Brain microvascular endothelial cell (primary cell): Measurements from ENCODE around the gene UNC45B.
"Not testable (repeated sequence)": the region's sequence is repeated elsewhere in the genome, so short reads cannot be mapped to it uniquely, and the experiment has no call there.

Source experiments
- DNase-seq: peaks from one replicate; pipeline ENCODE4 v3.0.0-alpha.2; 2020
- H3K27ac ChIP-seq: fragments of 250-450 bp; sonication (Bioruptor Pico); 2 replicates; pipeline ENCODE4 v1.5.1; 2020; ENCODE audit warnings: mild to moderate bottlenecking, moderate library complexity
- H3K27me3 ChIP-seq: fragments of 250-450 bp; sonication (Bioruptor Pico); replicated peaks from 2 replicates; pipeline ENCODE4 v1.5.1; 2020; ENCODE audit warnings: mild to moderate bottlenecking
- H3K36me3 ChIP-seq: fragments of 250-450 bp; sonication (Bioruptor Pico); replicated peaks from 2 replicates; pipeline ENCODE4 v1.5.1; 2020; ENCODE audit warnings: mild to moderate bottlenecking
- H3K4me3 ChIP-seq: 2 replicates; pipeline ENCODE4 v1.5.1; 2011; ENCODE audit warnings: low read depth, mild to moderate bottlenecking, control low read depth, low read length, moderate library complexity
- CTCF ChIP-seq: IDR thresholded peaks from 2 replicates; pipeline ENCODE4 v1.5.1; 2011; ENCODE audit warnings: low read depth, mild to moderate bottlenecking, moderate library complexity, low read length, control low read depth, inconsistent platforms; ENCODE audit errors: missing control alignments
- in situ Hi-C: cut with HindIII; loops from 2 replicates; pipeline ENCODE4 v1.10.0; 2017; ENCODE audit warnings: low sequenced_read_pairs, low pct_ligation_motif_present

UNC45B gene

GRCh38 chr17:35144840-35145239, 2.8 kb upstream of the UNC45B start:
- H3K4me3 ChIP-seq: no peak overlapping the region
- no peaks in the 10 kb centered on the region for H3K27me3 ChIP-seq
- TF ChIP-seq CTCF: no peak
- H3K36me3 ChIP-seq: no peaks in the 10 kb centered on the region
- in situ Hi-C loops: no loop called here
- no peak for DNase-seq
- H3K27ac ChIP-seq: no peak overlapping the region

- no peak overlapping the region for H3K27ac ChIP-seq
- TF ChIP-seq CTCF: no peak
Measured at GRCh38 chr17:35146214-35146833, 1.3 kb upstream of the UNC45B start.

GRCh38 chr17:35148144-35148543, 527 bp downstream of the UNC45B start:
- H3K36me3 ChIP-seq: no peaks in the 10 kb centered on the region
- in situ Hi-C loops: no loop called here
- DNase-seq: no peak
- H3K4me3 ChIP-seq: no peak overlapping the region
- TF ChIP-seq CTCF: no peak
- no peak overlapping the region for H3K27ac ChIP-seq
- no peaks in the 10 kb centered on the region for H3K27me3 ChIP-seq

More at GRCh38 chr17:35146214-35146833, 1.3 kb upstream of the UNC45B start:
- H3K4me3 ChIP-seq: no peak overlapping the region
- H3K27me3 ChIP-seq: no peaks in the 10 kb centered on the region
- H3K36me3 ChIP-seq: no peaks in the 10 kb centered on the region
- no peak for DNase-seq
- in situ Hi-C loops: no loop called here

- DNase-seq: no peak
- Histone ChIP-seq H3K36me3 (no peaks in the 10 kb centered on the region), H3K27me3 (no peaks in the 10 kb centered on the region), H3K27ac (no peak overlapping the region), H3K4me3 (no peak overlapping the region)
- no peak for TF ChIP-seq CTCF
- in situ Hi-C loops: no loop called here
Measured at GRCh38 chr17:35149941-35150340, 2.3 kb downstream of the UNC45B start.

- H3K27me3 ChIP-seq, H3K4me3 ChIP-seq, H3K27ac ChIP-seq, in situ Hi-C loops, H3K36me3 ChIP-seq, DNase-seq: not testable (repeated sequence)
Measured at GRCh38 chr17:35151080-35151479, 3.5 kb downstream of the UNC45B start.

GRCh38 chr17:35152421-35153140, 5.0 kb downstream of the UNC45B start:
- in situ Hi-C loops: no loop called here
- no peaks in the 10 kb centered on the region for H3K36me3 ChIP-seq
- no peak overlapping the region for H3K27ac ChIP-seq
- no peak for TF ChIP-seq CTCF
- no peak for DNase-seq
- H3K27me3 ChIP-seq: no peaks in the 10 kb centered on the region
- no peak overlapping the region for H3K4me3 ChIP-seq
